ENCODE results near the gene IL31RA.

The IL31RA gene

DNA sequence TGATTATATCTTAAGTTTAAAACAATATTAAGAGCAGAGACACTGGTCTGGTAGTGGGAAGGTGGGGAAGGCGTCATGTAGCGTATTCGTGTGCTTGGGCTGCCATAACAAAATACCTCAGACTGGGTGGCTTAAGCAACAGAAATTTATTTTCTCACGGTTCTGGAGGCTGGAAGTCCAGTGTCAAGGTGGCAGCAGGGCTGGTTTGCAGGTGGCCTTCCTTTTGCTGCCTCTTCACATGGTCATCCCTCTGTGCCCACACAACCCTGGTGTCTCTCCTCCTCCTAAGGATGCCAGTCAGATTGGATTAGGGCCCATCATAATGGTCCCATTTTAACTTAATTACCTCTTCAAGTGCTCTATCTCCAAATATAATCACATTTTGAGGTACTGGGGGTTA, 9.6 kb downstream of the IL31RA start:
- no peak for DNase-seq

DNA sequence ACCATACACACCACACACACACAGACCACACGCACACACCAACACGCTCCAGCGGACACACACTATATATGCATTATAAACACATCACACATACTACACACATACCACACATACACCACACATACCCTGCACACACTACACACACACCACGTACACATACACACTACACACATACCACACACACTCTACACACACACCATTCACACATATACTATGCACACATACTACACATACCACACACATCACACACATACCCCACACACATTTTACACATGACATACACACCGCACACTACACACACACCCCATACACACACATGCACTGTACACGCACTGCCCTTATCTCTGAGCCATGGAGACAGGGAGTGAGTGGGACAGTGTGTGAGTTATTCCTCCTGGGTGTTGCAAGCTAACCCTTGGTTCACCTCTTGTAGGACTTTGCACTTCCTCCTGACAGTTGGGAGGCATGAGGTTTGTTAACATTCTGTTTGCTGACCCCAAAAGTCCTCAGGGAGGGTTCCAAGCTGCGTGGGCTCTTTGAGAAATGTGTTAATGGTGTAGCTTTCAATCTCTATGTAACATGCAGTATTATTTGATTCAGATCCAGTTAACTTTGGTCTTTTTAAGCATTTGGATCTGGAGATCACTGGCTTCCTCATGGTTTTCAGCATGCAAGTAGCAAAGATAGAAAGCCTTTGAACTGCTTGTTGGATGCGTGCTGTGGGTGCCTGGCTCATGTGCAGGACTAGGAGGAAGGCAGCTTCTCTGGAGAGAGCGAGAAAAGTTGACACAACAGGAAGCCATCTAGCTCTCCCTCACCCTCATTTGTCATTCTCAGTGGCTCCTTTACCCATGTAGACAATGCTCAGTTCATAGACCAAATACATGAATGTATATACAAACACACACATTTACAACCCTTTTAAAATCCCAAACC, 13.7 kb downstream of the IL31RA start:
- no peak for DNase-seq

DNA sequence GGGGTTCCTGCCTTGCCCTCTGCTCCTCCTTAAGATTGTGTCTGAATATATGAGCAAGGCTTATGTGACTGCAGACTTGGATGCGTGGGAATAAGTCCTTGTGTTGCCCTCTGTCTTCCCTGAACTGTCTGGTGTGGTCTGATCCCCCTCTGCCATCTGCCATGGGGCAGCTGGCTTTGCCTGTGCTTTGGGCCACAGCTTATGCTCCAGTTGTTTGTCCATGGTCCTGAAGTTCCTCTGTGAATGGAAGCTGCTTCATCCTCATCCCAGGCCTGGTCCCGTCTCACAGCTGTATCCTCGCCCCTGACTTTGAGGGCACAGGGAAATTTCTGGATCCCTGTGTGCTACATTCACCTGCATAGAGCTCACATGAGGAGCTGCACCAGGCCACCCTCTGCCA, 14.7 kb downstream of the IL31RA start:
- no peak for DNase-seq

DNA sequence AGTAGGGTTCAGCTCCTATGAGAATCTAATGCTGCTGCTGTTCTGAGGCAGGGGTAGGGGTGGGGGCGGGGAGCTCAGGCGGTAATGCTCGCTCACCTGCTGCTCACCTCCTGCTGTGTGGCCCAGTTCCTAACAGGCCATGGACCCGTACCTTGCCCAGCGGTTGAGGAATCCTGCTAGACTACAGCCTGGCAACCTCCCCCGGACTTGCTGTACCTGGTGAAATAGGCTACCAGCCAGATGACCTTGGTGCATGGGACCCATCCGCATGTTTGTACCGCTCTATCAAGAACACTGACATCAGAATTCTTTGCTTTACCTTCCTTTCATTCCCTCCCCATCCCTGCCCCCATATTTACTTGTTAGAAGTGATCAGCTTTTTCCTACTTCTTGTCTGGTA, 15.3 kb downstream of the IL31RA start:
- DNase-seq, result no peak

DNA sequence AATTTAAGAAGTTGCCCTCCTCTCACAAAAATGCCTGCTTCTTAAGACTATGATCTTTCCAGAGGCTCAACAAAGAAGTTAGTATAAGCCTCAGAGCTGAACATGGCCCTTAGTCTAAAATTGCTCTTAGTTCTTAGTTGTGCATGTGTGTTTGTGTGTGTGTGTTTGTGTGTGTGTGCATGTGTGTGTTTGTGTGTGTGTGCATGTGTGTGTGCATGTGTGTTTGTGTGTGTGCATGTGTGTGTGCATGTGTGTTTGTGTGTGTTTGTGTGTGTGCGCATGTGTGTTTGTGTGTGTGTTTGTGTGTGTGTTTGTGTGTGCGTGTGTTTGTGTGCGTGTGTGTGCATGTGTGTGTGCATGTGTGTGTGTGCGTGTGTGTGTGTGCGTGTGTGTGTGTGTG, 15.8 kb downstream of the IL31RA start:
- DNase-seq, result no peak

DNA sequence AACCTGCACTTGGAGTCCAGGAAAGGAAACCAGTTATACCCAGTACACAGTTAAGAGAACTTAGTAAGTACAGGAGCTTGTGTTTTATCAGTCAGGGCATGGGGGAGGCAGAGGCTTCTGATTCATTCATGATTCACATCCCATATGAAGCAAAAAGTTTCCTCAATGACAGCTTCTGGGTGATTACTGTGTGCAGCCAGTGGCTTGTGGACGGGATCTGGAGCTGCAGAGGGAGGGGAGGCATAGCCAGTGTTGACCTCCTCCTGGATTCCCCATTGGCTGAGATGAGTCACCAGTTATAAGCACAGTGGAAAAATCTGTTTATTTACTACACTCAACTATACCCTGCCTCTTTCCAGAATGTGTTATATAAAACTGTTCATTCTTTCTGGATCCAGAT, 17.7 kb downstream of the IL31RA start:
- DNase-seq, result no peak

DNA sequence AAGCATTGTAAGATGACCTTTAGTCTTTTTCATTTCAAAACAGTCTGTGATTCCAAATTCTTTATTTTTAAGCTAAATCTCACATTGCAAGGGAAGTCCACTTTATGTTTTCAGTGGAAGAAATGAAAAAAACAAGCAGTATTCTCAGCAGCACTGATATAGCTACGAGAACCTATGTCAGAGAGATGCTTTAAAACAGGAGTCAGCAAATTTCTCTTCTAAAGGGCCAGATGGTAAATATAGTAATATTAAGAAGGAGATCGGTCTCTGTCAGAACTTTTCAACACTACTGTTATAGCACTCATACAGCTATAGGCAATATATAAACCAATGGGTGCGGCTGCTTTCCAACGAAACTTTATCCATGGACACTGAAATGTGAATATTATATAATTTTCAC, 18.7 kb downstream of the IL31RA start:
- DNase-seq, result no peak

DNA sequence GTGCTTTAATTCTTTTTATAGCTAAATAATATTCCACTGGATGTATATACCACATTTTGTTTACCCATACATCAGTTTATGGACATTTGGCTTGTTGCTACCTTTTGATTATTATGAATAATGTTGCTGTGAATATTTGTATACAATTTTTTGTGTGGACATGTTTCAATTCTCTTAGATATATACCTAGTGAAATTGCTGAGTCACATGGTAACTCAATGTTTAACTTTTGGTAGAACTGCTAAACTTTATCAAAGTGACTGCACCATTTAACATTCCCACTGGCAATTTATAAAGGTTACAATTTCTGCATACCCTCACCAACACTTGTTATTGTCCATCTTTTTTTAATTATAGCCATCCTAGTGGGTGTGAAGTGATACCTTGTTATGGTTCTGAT, 22.1 kb downstream of the IL31RA start:
- DNase-seq, result no peak

DNA sequence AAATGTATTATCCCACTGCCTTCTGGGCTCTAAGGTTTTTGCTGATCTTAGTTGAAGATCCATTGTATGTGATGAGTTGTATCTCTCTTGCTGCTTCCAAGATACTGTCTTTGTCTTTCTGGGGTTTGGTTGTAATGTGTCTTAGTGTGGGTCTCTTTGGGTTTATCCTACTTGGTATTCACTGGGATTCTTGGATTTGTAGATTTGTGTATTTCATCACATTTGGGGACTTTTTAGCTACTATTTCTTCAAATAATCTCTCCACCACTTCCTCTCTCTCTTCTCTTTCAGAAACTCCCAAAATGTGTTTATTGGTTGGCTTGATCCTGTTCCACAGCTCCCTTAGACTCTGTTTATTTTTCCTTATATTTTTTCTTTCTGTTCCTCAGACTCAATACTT, 26.5 kb downstream of the IL31RA start:
- no peak for DNase-seq

DNA sequence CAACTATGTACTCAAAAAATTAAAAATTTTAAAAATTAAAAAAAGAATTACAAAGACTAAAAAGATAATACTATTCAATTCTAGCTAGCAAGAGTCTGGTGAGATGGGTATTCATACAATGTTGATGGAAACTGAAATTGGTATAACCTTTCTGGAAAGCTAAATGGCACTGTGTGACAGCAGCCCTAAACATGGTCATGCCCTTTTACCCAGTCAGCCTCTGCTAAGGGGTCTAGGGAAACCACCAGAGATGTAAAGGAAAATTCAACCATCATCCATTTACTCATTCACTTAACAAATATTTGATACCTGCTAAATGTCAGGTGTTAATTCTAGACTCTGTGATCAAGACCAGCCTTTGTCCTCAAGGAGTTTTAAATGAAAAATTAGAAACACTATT, 29.3 kb downstream of the IL31RA start:
- no peak for DNase-seq

DNA sequence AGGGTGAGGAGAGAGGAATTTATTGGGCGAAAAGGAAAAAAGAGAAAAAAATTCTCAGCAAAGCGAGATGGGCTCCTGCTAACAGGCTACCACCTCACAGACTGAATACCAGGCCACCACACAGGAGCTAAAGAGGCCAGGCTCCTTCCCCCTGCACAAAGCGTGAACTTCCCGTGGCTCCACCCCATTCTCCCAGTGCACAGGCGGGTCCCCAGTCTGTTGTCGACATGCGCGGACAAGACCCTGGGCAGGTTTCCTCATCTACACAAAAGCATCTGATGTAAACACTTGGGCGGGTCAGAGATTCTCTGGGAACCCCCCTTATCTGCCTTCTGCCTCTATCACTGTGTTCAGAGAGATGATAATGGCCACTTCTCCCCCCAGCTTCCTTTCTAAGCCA, 34.2 kb downstream of the IL31RA start:
- no peak for DNase-seq

DNA sequence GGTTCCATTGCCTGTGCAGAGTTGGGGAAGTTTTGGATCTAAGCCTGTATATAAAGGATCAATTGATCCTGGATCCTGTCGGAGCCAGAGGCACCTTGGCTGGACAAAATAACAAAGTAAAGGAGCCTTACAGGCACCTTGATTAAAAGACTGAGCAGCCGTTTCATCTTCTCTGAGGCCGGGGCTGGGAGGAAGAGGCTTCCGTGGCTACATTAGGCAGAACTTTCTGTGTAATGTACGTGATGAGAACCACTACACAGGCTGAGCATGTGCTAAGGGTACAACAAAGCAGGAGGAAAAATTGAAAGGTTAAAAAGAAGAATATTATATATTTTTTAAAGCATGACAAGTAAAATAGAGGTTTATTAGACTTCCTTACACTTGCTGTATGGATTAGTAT, 37.0 kb downstream of the IL31RA start:
- no peak for DNase-seq

DNA sequence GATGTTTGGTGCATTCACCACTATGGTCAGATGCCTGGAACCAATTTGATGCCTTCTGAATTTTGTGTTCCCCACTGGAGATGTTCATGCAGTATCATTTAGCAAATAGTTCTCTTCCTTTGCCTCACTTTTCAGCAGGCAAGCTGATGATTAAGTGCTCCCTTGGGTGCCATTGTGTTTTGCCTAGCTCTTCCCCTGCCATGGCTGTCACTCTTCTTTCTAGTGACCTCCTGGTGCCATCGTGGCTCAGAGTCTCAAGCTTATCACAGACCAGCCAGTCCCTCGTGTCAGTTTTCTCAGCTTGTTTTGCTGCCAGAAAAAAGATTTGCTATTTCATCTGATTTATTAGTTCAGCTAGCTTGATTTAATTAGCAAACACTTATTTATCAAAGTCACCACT, 41.3 kb downstream of the IL31RA start:
- no peak for DNase-seq

DNA sequence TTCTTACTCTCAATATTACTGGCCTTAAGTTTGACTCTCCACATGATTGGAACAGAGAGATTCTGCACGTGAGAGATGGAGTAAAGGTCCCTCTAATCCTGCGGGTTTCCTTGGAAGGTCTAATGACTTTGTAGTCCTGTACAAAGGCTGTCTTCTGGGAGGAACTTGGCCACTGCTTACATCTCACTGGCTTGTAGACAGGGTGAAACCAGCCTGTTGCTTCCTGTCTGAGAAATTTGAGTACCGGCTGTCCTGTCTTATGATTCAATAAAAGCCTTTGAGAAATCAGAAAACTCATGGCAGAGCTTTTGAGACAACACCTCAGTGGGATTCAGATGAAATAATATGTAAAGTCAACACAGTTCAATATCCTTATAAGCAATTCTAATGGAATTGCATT, 43.0 kb downstream of the IL31RA start:
- DNase-seq, result no peak

DNA sequence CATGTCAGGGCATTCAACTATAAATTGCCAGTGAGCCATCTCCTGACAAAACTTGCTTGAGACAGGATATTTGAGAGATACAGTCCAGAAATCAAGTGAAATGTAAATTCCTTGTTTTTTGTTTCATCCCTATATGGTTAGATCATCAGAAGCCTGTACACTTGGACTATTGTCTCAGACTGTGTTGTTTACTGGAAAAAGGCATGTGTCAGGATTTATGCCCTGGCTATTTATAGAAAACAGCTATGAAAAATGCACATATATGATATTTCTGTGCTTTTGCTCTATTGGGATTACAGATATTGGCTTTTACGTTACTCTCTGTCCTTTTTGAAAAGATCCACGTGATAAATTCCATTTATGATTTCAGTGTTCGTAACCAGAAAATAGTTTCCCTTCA, 44.2 kb downstream of the IL31RA start:
- no peak for DNase-seq

DNA sequence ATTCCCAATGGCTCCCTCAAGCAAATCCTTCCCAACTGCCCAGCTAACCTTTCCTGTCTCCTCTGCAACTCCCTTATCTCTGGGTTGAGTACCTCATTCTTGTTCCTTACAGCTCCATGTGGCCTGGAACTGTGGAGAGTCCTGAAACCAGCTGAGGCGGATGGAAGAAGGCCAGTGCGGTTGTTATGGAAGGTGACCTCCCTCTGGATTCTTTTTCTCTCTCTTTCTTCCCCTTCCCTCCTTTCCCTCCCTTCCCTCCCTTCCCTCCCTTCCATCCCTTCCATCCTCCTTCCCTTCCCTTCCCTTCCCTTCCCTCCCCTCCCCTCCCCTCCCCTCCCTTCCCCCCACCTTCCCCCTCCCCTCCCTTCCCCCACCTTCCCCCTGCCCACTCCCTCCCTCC, 45.1 kb downstream of the IL31RA start:
- no peak for DNase-seq

DNA sequence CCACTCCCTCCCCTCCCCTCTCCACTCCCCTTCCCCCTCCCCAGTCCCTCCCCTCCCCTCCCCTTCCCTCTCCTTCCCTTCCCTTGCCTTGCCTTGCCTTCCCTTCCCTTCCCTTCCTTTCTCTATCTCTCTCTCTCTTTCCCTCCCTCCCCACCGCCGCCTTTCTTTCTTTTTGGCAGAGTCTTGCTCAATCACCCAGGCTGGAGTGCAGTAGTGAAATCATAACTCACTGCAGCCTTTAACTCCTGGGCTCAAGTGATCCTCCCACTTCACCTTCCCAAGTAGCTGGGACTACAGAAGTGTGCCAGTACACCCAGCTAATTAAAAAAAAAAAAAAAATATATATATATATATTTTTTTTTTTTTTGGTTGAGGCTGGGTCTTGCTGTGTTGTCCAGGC, 45.5 kb downstream of the IL31RA start:
- DNase-seq, result no peak

DNA sequence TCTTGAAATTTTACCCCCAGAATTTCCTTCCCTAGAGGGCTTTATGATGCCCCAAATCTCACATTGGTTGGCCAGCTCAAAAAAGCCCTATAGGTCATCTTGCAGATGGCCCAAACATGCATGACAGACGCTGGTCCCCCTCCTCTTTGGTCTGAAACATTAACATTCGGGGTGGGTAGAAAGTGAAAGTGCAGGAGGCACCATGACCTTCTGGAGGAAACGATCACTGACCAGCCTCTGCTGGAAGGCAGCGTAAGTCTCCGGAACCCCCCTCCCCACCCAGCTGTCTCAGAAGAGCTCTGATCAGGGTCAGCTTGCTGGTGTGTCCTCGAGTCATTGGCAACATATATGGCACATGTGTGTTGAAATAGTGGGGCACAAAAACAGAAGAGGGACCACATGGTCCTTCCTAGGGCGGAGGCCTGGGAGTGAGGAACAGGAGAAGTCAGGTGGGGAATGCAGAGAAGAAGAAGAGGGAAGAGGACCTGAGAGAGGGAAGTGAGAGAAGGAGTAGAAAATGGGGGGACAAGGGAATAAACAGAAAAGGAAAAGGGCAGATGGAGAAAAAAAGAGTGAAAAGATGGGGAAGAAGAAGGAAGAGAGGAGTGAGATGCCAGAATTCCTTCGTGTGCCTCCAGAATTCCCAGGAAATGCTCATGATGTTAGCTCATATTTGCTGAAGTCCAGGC, 46.2 kb downstream of the IL31RA start:
- no peak for DNase-seq

DNA sequence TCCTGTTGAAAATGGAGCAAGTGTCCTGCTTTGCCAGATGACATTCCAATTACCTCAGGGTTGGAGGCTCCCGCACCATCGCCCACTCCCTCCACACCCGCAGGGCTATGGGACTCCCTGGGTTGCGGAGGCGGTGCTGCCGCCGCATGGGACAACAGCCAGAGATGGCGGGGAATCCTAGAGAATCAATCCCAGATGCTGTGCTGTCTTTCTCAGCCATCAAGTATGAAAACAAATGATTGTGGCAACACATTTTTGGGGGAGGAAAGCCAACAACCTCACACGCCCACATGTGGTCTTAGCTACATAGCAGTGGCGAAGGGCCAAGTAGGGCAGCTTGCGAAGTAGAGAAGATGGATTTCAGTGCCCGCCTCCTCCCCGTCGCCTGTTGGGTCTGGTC, 46.7 kb downstream of the IL31RA start:
- DNase-seq, result no peak

DNA sequence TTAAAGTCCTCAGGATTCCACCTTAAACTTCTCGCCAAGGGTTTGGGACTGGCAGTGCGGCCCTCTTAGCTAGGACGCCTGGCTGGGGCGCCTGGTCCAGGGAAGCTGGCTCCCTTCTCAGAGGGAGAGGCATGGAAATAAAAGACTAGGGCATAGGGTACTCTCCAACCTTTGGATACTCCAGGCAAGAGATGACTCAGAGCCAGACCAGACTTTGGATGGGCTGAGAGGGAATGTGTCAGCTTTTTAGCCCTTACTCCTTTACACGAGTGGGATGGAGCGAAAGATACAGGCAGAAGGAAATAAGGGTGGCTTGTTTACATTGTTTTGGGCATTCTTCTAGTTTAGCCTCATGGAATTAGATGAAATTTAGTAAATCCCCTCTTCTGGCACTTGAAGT, 48.2 kb downstream of the IL31RA start:
- DNase-seq, result no peak

DNA sequence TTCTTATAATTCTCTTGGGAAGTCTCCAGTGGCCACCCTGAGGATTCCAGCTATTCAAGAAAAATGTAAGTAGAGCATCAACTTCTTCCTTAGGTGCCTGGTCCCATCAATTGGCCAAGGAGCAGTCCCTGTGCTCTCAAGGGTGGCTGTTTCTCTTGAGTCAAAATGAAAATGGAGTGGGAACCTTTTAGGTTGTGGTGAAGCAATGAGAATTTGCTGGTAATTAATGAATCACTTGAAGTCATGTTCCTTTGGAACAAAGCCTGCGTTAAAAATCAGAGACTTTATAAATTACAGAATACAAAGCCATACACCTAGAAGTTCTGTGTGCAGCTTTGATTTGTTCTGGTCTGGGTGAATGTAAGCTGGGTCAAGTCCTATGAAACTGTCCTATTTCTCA, 48.9 kb downstream of the IL31RA start:
- no peak for DNase-seq

DNA sequence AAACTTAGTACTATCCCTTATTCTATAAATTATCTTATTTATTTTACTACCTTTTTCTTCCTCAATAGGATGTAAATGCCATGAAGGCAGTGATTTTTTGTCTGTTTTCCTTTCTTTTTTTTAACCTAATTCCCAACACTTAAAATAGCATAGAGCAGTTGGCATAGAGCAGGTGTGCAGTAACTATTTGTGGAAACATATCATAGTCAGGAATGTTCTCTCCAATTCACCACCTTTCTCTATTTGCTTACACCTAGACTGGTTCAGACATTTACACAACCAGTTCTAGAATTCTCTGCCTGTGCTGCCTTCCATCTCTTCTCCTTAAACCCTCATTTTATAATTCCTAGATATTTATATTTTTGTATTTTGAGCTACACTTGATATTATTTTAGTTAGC, 49.6 kb downstream of the IL31RA start:
- DNase-seq, result no peak

DNA sequence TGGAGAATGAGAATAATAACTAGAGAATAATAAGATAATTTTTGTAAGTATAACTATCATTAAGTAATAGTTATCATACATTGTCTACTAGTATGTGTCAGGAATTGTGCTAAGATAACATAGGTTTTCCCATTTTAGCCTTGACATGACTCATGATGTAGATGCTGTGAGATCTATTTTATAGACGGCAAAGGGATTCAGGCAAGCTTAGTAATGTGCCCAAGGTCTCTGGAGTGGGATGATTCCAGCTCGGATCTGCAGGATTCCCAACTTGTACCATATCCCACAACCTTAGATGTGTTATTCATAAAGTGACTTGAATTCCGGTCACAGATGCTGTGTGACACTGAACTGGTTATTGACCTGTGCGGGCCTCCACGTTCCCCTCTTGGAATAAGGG, 51.5 kb downstream of the IL31RA start:
- no peak for DNase-seq

DNA sequence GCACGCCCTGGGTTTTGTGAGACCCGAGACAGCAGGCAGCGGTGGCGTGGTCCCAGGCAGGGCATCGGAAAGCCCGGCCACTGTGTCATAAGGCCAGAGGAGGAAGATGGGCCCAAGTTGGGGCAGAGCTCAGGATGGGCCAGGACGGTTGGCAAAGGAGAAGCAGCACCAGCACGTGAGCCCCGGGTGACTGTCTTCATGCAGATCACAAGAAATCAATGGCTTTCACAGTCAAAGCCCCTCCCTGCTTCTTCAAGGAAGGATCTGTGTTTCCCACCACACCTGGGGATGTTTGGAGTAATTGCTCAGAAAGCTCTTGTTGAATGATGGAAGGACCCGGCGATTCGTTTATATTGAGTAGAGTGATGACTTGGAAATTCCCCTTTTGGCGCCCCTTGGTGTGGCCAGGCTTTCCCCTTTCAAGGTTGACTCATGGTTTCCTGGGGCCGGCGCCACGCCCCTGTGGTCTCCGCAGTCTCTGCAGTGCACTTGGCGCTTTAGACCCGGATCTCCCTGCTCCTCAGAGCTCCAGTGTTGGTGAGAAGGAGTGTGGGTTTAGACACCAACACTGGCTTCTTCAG, 52.1 kb downstream of the IL31RA start:
- DNase-seq, result peak; percentile 40

All from activated T-cell treated with anti-CD3 and anti-CD28 coated beads for 4 hours (primary cell).